ENCODE measurements around the gene KRT82. TPM values are rescaled to one million over a fixed set of nuclear protein-coding genes. Genes with fewer than 3 reads are reported as not detected.

Gene KRT82
- total and polyA plus RNA-seq, 2 experiments from 2014 or later: not detected

DNA sequence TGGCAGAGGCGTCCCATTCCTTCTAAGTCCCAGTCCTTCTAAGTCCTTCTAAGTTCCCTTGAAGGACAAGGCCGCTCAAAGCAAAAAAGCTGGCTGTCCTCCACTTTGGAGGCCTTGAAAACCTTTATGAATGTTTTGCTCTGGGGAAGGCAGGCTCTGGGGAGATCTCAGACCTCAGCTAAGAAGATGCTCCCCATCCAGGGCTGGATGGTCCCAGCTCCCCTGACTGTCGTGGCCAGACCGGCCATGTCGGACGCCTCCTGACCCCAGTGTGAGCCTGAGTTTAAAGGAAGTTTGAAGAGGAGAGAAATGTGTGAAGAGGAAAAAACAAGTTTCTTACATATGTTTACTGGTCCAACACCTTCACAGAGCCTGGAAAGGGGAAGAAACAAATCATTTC, 26.6 kb downstream of the KRT82 start (continued):
- TF ChIP-seq ZNF462 (CRISPR knock-in tag; IDR thresholded peaks at IDR 0.05) (no peak), ZNF114 (CRISPR knock-in tag; IDR thresholded peaks at IDR 0.05) (no peak), POLR2AphosphoS5 (IDR thresholded peaks at IDR 0.05; ENCODE audit: low read depth) (no peak)

DNA sequence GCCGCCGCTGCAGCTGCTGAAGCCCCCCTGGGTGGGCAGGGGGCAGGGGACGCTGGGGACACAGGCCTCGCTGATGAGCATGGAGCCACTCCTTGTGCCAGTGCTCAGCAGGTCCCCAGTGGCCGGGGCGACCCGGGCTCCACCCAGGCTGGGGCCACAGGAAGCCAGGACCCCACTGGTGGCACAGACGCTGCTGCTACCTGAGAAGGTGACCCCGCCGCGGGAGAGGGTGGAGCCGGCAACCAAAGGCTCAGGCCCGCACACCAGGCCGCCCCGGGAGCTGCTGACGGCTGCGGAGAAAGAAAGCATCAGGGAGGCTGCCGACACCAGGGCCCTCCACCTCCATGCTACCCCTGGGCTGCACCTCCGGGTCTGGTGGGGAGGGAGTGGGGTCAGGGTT, 28.0 kb downstream of the KRT82 start:
- no peak overlapping the region for H3K4me3 ChIP-seq
- peaks cover 3% of the 10 kb centered on the region for H3K27me3 Mint-ChIP-seq (ENCODE audit: insufficient read depth, low read depth, poor library complexity)
- no peak overlapping the region for H3K4me2 ChIP-seq
- no peaks in the 10 kb centered on the region for H3K27me3 ChIP-seq (ENCODE audit: insufficient read depth)
- H3K9me2 ChIP-seq (ENCODE audit: insufficient read depth): no peaks in the 10 kb centered on the region
- peak; percentile 59 for ATAC-seq
- no peaks in the 10 kb centered on the region for H3K36me3 ChIP-seq (ENCODE audit: insufficient read depth)
- TF ChIP-seq POLR2AphosphoS5 (IDR thresholded peaks at IDR 0.05; ENCODE audit: low read depth): no peak
- TF ChIP-seq EZH2phosphoT487 (IDR thresholded peaks at IDR 0.05; ENCODE audit: unreplicated experiment): no peak
- no peaks in the 10 kb centered on the region for H4K20me1 ChIP-seq (replicated peaks; ENCODE audit: insufficient read depth)
- H3K9me3 Mint-ChIP-seq: no peaks in the 10 kb centered on the region
- no peaks in the 10 kb centered on the region for H3K4me1 Mint-ChIP-seq
- H3K36me3 Mint-ChIP-seq (ENCODE audit: low read depth): no peaks in the 10 kb centered on the region
- no peaks in the 10 kb centered on the region for H3F3A ChIP-seq (replicated peaks; ENCODE audit: low read depth)
- DNase-seq (ENCODE audit: low spot score): no peak
- H3K4me1 ChIP-seq (ENCODE audit: insufficient read depth): no peaks in the 10 kb centered on the region
- H3K4me3 Mint-ChIP-seq: no peak overlapping the region
- H2AFZ ChIP-seq: peak overlapping the region; percentile 23; the same call in 1 of the 2 replicates
- no peak overlapping the region for H3K27ac ChIP-seq (ENCODE audit: low read depth)
- no peak overlapping the region for H3K27ac Mint-ChIP-seq
- no peaks in the 10 kb centered on the region for H3K79me2 ChIP-seq (replicated peaks; ENCODE audit: insufficient read depth)

GRCh38 chr12:52377266-52377665, 28.9 kb downstream of the KRT82 start:
- DNase-seq (ENCODE audit: low spot score) (no peak), ATAC-seq (no peak)
- Histone ChIP-seq H3K79me2 (replicated peaks; ENCODE audit: insufficient read depth) (no peaks in the 10 kb centered on the region), H4K20me1 (replicated peaks; ENCODE audit: insufficient read depth) (no peaks in the 10 kb centered on the region), H3K4me3 (no peak overlapping the region), H3K4me1 (ENCODE audit: insufficient read depth) (no peaks in the 10 kb centered on the region), H3F3A (replicated peaks; ENCODE audit: low read depth) (no peaks in the 10 kb centered on the region), H3K27me3 (ENCODE audit: insufficient read depth) (no peaks in the 10 kb centered on the region), H3K36me3 (ENCODE audit: insufficient read depth) (no peaks in the 10 kb centered on the region), H2AFZ (no peak overlapping the region), H3K27ac (ENCODE audit: low read depth) (no peak overlapping the region), H3K4me2 (no peak overlapping the region), H3K9me2 (ENCODE audit: insufficient read depth) (no peaks in the 10 kb centered on the region)
- no peaks in the 10 kb centered on the region for H3K36me3 Mint-ChIP-seq (ENCODE audit: low read depth)
- no peak overlapping the region for H3K4me3 Mint-ChIP-seq
- H3K4me1 Mint-ChIP-seq: no peaks in the 10 kb centered on the region
- no peaks in the 10 kb centered on the region for H3K9me3 Mint-ChIP-seq
- H3K27ac Mint-ChIP-seq: no peak overlapping the region; the same call in 1 of the 2 replicates
- peaks cover 4% of the 10 kb centered on the region for H3K27me3 Mint-ChIP-seq (ENCODE audit: insufficient read depth, low read depth, poor library complexity)
- TF ChIP-seq STAT1 (IDR thresholded peaks at IDR 0.05; ENCODE audit: unreplicated experiment) (no peak), JUNB (IDR thresholded peaks at IDR 0.05; ENCODE audit: unreplicated experiment) (no peak), EZH2phosphoT487 (IDR thresholded peaks at IDR 0.05; ENCODE audit: unreplicated experiment) (no peak), POLR2AphosphoS5 (IDR thresholded peaks at IDR 0.05; ENCODE audit: low read depth) (no peak), NANOG (IDR thresholded peaks at IDR 0.05; ENCODE audit: borderline replicate concordance) (no peak), ZNF114 (CRISPR knock-in tag; IDR thresholded peaks at IDR 0.05) (no peak), EZH2 (IDR thresholded peaks at IDR 0.05; ENCODE audit: low read depth, unreplicated experiment) (no peak)
- TF ChIP-seq, protein P1, sequence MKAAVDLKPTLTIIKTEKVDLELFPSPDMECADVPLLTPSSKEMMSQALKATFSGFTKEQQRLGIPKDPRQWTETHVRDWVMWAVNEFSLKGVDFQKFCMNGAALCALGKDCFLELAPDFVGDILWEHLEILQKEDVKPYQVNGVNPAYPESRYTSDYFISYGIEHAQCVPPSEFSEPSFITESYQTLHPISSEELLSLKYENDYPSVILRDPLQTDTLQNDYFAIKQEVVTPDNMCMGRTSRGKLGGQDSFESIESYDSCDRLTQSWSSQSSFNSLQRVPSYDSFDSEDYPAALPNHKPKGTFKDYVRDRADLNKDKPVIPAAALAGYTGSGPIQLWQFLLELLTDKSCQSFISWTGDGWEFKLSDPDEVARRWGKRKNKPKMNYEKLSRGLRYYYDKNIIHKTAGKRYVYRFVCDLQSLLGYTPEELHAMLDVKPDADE (IDR thresholded peaks at IDR 0.05): no peak
- TF ChIP-seq, protein P2, sequence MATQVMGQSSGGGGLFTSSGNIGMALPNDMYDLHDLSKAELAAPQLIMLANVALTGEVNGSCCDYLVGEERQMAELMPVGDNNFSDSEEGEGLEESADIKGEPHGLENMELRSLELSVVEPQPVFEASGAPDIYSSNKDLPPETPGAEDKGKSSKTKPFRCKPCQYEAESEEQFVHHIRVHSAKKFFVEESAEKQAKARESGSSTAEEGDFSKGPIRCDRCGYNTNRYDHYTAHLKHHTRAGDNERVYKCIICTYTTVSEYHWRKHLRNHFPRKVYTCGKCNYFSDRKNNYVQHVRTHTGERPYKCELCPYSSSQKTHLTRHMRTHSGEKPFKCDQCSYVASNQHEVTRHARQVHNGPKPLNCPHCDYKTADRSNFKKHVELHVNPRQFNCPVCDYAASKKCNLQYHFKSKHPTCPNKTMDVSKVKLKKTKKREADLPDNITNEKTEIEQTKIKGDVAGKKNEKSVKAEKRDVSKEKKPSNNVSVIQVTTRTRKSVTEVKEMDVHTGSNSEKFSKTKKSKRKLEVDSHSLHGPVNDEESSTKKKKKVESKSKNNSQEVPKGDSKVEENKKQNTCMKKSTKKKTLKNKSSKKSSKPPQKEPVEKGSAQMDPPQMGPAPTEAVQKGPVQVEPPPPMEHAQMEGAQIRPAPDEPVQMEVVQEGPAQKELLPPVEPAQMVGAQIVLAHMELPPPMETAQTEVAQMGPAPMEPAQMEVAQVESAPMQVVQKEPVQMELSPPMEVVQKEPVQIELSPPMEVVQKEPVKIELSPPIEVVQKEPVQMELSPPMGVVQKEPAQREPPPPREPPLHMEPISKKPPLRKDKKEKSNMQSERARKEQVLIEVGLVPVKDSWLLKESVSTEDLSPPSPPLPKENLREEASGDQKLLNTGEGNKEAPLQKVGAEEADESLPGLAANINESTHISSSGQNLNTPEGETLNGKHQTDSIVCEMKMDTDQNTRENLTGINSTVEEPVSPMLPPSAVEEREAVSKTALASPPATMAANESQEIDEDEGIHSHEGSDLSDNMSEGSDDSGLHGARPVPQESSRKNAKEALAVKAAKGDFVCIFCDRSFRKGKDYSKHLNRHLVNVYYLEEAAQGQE (IDR thresholded peaks at IDR 0.05; ENCODE audit: unreplicated experiment): no peak
